Urinary bladder (tissue), 2 donors: ENCODE measurements around the gene ZNF141. TPM values are rescaled to one million over a fixed set of nuclear protein-coding genes. Genes with fewer than 3 reads are reported as not detected.

ENCODE experiments used
- polyA plus RNA-seq: library from polyadenylated mRNA; stranded (reverse); fragments of 200-250 nt; gene quantifications from one replicate; pipeline ENCODE4 v1.2.3, GENCODE V29; 2013
- small RNA-seq: library from RNA; depleted of rRNA; stranded (forward); fragments of <200 nt; gene quantifications from one replicate; pipeline ENCODE3, GENCODE V24; 2014
- total RNA-seq: library from RNA; depleted of rRNA; stranded (reverse); fragments of >200 nt; gene quantifications from one replicate; pipeline ENCODE4 v1.2.3, GENCODE V29; 2014
- donor health status: healthy.

Gene ZNF141
- total and polyA plus RNA-seq, 2 donors, result 4.6 to 84.8 TPM

Small RNA genes within 50 kb of the gene (small RNA-seq; reads per million reads assigned to genes)
- not detected for gene AC079140.2
- not detected for gene MIR571
- not detected for gene ZNF519P4

Other genes with a start within 250 kb of the ZNF141 start
- gene ZNF718, start 213.3 kb upstream of the ZNF141 start, total RNA-seq, result 34.3 TPM
- gene ZNF718, start 213.3 kb upstream of the ZNF141 start, polyA plus RNA-seq, result 2.6 TPM
- gene ZNF732, start 32.3 kb upstream of the ZNF141 start, total RNA-seq, result 6.8 TPM
- gene ZNF732, start 32.3 kb upstream of the ZNF141 start, polyA plus RNA-seq, result 0.19 TPM
- gene ZNF721, start 161.3 kb downstream of the ZNF141 start, total RNA-seq, result 56.5 TPM
- 12.4 TPM for gene ZNF721, start 161.3 kb downstream of the ZNF141 start, polyA plus RNA-seq
- 38.8 TPM for gene PIGG, start 161.4 kb downstream of the ZNF141 start, total RNA-seq
- gene PIGG, start 161.4 kb downstream of the ZNF141 start, polyA plus RNA-seq, result 35.9 TPM
- 0.21 TPM for gene TMEM271, start 238.5 kb downstream of the ZNF141 start, total RNA-seq
- gene TMEM271, start 238.5 kb downstream of the ZNF141 start, polyA plus RNA-seq, result not detected